HG02610 (cell line): Measurements from ENCODE around the gene ZBED1.
"Not testable (repeated sequence)": the region's sequence is repeated elsewhere in the genome, so short reads cannot be mapped to it uniquely, and the experiment has no call there.

ENCODE experiments used
- ATAC-seq: cut with Tn5 transposase; IDR thresholded peaks from one replicate; pipeline ENCODE4 v1.9.1; 2021; ENCODE audit warnings: mild to moderate bottlenecking, moderate library complexity; ENCODE audit not compliant: unreplicated experiment

Gene ZBED1

DNA sequence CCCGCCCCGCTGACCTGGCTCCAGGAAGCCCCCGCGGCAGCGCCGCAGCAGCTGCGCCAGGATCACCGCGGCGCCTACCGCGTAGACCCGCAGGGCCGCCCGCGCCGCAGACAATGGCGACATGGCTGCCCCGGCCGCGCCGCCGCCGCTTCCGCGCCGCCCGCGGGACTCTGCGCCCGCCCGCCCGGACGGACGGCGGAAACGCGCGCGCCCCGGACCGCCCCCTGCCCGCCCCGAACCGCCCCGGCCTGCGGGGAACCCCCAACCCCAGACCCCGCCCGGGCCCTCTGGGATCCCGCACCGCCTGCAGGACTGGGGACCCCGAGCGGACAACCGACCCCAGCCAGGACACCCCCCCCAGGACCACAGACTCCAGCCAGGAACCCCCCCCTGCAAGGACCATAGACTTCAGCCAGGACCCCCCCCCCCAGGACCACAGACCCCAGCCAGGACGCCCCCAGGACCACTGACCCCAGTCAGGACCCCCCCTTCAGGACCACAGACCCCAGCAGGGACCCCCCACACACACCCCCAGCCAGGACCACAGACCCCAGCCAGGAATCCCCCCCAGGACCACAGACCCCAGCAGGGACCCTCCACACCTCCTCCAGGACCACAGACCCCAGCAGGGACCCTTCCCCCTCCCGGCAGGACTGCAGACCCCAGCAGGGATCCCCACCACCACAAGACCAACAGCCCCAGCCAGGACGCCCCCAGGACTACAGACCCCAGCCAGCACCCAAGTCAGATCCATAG is at the start of gene ZBED1, which contains the start of gene DHRSX:
Gene ZBED1 (minus strand): TSS at position 174 of the 756 bp plus-strand sequence. CDS start 10,257 bp downstream, outside the sequence.
Gene DHRSX (minus strand): TSS at position 174 of the 756 bp plus-strand sequence. CDS start 51 bp downstream, at position 123.
- peak; percentile 57 for ATAC-seq

DNA sequence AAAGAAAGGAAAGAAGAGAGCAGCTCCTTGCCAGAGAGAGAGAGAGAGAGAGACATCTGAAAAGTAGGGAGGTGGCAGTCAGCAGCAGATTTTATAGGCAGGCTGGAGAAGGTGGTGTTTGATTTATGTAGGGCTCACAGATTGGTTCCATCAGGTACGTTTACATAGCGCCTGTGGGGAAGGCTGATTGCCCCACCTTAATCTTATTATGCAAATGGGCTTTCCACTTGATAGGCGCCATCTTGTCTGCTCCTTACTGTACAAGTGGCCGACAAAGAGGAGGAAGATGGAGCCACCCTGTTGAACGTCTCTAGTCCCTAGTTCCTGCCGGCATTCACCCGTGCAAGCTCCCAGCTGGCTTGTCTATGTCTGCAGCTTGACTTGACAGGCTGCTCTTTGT is 49.1 kb upstream of the ZBED1 start:
- no peak for ATAC-seq

DNA sequence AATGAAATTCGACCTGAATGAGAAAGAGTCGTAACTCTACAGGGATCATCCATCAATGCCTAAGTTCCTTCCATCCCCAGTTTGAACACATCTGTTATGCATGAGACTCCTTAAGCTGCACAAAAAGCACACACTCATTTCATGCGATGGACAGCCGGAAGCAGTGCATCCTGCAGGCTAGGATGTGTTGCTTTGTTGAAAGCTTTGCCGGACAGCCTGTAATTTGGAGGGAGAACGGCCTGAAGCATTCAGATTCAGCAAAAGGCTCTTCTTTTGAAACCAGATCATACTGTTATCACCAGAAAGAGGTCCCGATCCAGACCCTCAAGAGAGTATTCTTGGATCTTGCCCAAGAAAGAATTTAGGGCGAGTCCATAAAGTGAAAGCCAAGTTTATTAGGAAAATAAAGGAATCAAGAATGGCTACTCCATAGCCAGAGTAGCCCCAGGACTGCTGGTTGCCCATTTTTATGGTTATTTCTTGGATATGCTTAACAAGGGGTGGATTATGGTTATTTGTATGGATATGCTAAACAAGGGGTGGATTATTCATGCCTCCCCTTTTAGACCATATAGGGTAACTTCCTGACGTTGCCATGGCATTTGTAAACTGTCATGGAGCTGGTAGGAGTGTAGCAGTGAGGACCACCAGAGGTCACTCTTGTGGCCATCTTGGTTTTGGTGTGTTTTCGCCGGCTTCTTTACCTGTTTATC is 48.1 kb upstream of the ZBED1 start:
- no peak for ATAC-seq

DNA sequence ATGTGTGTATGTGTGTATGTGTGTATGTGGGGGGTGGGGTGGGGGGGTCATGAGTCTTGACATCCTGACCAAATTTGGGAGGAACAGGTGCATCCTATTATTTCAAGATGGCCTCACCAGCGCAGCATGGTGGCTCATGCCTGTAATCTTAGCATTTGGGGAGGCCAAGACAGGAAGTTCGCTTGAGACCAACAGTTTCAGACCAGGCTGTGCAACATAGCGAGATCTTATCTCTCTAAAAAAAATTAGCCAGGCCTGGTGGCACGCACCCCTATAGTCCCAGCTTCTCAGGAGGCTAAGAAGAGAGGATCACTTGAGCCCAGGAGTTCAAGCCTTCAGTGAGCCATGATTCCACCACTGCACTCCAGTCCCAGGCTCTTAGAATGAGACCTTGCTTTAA is 47.0 kb upstream of the ZBED1 start:
- ATAC-seq: no peak

DNA sequence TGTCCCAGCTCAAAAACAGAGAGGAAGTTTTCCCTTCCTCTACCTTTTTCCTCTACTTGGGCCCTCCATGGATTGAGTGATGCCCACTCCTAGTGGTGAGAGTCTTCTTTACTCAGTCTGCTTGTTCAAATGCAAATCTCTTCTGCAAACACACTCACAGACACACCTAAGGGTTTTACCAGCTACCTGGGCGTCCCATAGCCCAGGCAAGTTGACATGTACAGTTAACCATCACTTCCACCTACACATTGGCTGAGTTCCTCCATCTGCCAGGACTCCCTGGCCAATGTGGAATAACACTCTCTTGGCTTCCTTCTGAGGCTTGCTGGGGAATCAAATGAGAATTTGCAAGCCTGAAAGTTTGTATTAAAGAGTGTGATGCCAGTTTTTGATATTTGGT is 45.7 kb upstream of the ZBED1 start:
- no peak for ATAC-seq

DNA sequence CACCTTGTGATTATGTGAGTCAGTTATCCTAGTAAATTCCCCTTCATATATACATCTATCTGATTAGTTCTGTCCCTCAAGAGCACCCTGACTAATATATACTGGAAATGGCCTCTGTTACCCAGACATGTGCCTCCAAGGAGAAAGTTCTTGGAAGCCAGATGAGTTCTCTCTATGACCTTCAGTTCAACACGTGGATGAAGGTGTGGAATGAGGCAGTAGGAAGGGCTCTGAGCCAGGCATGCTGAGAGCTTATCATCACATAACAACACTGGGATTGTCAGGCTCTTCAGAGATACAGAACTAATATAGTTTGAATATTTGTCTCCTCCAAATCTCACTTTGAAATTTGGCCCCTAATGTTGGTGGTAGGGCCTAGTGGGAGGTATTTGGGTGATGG is 44.4 kb upstream of the ZBED1 start:
- ATAC-seq: no peak

DNA sequence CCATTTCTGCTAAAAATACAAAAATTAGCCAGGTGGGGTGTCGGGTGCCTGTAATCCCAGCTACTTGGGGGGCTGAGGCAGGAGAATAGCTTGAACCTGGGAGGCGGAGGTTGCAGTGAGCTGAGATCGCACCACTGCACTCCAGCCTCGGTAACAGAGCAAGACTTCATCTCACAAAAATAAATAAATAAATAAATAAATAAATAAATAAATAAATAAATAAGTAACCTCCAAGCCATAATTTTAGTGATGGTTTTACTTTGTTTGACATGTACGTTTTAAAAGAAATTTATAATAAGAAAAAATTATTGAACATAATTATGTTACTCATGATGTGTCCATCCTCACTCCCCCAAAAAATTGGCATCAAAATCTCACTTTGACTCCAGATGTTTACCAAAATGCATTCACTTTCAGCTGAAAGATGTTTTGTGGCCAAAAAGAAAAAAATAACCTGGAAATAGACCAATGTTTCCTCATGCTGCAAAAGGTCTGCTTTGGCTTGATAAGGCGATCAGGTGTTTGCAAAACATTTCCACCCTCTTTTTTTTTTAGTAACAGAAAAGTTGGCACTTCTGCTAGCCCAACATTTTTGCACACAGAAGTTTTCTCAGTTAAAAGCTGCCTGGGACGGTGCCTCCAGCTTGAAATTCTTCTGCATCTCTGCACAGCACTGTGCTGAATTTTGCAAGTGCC is 42.2 kb upstream of the ZBED1 start:
- ATAC-seq: no peak

DNA sequence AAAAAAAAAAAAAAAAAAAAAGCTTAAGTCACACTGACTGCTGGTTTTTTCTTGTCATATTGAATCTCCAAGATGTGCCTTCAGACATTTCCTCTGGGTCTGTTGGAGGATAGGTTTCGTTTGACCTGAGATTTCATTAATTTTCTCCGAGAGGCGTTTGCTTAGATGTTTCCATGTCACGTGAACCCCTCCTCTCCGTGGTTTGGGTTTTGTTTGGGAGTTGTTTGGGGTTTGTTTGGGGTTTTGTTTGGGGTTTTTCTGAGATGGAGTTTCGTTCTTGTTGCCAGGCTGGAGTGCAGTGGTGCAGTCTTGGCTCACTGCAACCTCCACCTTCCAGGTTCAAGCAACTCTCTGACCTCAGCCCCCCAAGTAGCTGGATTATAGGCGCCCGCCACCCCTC is 40.8 kb upstream of the ZBED1 start:
- ATAC-seq: no peak

DNA sequence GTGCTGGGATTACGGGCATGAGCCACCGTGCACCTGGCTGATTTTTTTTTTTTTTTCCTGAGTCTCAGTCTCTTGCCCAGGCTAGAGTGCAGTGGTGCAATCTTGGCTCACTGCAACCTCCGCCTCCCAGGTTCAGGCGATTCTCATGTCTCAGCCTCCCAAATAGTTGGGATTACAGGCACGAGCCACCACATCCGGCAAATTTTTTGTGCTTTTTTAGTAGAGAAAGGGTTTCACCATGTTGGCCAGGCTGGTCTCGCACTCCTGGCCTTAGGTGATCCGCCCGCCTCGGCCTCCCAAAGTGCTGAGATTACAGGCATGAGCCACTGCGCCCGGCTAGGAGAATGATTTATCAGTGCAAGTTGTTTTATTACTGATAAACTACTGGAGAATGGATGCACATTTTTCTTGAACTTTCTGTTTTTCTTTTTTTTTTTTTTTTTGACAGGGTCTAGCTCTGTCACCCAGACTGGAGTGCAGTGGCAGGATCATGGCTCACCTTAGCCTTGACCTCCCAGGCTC is 39.7 kb upstream of the ZBED1 start:
- no peak for ATAC-seq

DNA sequence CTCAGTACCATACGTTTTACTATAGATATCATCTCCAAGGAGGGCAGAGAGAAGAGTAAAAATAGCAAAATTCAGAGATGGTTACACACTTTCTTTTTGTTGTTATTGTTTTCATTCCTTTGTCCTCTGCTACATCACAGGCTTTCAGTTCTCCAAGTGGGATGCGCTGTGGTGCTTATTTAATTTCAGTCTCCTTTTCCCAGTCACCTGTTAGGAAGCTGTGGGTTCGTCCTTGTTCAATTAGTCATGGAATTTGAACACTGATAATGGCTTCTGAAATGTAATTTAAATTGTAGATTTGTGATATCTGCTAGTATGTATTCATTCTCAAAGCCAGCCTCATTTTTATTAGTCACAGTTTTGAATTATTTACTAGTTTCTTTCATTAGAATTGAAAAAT is 38.8 kb upstream of the ZBED1 start:
- ATAC-seq: no peak

DNA sequence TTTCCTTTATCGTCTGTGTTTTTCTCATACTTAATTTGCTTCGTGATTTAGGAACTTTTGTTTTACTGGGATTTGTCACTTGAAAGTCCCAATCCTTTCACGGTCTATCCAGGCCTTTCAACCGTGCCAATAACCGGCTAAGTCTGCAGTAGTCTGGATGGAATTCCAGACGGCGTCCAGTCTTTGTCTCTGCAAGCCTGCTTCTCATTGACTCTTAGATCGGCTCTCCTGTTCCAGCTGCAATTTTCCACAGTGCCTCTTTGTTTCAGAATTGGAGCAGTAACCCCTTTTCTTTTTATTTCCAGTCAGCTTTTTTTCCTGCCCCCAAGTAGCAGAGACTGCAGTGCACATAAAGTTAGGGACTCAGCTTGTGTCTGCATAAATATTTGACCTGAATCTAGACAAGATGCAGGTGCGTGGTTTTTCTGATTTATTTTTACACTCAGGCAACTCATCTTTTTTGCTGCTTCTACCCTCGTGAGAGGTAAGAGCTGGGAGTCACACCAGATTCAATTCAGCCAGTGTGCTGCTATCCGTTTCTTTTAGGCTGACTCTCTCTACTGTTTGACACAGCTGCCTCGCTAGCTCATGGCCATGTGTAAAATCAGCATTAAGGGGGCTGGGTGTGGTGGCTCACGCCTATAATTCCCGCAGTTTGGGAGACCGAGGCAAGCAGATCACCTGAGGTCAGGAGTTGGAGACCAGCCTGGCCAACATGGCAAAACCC is 37.4 kb upstream of the ZBED1 start:
- no peak for ATAC-seq

DNA sequence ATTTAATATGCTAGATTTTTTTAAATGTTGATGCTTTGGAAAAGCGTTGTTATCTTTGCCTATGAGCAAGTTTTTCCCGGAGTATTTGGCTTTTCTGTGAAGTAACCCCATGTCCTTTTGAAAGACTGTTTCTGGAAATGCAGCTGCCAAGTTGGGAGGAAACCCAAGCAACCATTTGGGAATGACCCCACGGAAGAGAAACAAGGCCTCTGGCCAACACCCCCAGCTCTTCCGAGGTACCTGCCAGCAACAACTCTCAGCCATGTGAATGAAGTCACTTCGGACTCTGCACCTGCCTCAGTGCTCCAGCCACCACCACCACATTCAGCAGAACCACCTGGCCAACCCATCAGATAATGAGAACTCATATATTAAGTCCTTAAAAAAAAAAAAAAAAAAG is 36.2 kb upstream of the ZBED1 start:
- no peak for ATAC-seq

DNA sequence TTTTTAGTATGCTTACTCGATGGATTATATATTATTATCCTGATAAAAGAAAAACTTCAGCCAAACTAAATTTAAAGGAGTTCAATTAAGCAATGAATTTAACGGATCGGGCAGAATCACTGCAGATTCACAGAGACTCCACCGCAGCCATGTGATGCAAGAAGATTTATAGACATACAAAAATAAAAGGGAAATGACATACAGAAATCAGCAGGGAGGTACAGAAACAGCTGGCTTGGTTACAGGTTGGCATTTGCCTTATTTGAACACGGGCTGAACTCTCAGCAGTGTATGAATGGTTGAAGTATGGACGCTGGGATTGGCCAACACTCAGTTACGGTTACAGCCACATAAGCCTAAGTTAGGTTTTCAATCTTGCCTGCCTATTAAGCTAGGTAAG is 35.4 kb upstream of the ZBED1 start:
- ATAC-seq: no peak

DNA sequence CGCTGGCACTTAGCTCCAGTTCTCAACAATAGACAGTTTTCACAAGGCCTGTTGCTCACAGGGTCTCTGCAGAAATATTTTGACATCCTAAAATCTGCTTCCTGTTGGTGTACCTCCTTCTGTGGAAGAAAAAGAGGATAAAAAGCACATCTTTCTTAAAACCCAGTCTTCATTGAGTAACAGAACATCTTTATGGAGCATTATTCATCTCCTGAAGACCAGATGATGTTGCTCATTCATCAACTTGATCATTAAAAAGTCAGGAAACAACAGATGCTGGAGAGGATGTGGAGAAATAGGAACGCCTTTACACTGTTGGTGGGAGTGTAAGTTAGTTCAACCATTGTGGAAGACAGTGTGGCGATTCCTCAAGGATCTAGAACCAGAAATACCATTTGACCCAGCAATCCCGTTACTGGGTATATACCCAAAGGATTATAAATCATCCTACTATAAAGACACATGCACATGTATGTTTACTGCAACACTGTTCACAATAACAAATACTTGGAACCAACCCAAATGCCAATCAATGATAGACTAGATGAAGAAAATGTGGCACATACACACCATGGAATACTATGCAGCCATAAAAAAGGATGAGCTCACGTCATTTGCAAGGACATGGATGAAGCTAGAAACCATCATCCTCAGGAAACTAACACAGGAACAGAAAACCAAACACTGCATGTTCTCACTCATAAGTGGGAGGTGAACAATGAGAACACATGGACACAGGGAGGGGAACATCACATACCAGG is 33.7 kb upstream of the ZBED1 start:
- ATAC-seq: not testable (repeated sequence)

DNA sequence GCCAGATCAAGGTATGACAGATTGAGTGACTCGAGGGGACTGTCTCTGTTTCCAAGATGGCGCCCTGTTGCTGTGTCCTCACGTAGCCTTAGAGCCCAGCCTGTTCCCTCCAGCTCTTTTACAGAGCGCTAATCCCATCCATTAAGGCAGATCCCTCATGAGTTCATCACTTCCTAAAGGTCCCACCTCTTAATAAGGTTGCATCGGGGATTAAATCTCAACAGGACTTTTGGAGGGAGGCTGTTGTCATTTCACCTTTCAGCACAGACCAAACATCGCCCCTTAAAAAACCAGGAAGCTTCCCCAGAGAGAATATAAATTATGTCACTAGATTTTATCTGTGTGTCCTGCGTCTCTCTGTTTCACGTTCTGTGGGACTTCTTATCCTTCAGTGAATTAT is 32.6 kb upstream of the ZBED1 start:
- no peak for ATAC-seq

DNA sequence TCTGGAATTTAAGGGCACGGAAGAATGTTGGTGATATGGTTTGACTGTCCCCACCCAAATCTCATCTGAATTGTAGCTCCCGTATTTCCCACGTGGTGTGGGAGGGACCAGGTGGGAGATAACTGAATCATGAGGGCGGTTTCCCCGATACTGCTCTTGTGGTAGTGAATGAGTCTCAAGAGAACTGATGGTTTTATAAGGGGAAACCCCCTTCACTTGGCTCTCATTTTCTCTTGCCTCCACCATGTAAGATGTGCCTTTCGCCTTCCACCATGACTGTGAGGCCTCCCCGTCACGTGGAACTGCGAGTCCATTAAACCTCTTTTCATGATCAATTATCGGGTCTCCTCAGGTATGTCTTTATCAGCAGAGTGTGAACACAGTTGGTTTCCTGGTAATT is 25.6 kb upstream of the ZBED1 start:
- no peak for ATAC-seq

DNA sequence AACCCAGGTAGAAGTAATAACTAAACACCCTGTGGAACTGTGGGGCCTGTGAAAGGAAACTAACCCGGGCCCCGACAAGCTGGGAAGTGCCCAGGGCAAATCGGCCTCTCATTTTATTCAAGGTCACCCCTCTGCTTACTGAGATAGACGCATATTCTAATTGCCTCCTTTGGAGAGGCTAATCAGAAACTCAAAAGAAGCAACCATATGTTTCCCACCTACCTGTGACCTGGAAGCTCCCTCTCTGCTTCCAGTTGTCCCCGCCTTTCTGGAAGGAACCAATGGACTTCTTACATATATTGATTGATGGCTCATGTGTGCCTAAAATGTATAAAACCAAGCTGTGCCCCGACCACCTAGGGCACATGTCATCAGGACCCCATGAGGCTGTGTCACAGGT is 23.1 kb upstream of the ZBED1 start:
- no peak for ATAC-seq

DNA sequence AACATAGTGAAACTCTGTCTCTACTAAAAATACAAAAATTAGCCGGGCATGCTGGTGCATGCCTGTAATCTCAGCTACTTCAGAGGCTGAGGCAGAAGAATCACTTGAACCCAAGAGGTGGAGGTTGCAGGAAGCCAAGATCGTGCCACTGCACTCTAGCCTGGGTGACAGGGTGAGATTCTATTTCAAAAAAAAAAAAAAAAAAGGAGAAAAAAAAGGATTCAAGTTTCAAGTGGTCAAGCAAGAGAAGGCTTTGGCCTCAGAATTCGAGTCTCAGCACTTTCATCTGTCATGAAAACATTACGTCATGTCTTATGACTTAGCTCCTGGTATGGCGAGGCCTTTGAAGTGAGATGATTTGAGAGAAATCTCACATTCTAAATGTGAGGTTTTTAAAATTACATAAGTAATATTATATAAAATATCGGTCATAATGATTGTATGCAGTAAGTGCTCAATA is 21.2 kb upstream of the ZBED1 start:
- peak; percentile 19 for ATAC-seq

DNA sequence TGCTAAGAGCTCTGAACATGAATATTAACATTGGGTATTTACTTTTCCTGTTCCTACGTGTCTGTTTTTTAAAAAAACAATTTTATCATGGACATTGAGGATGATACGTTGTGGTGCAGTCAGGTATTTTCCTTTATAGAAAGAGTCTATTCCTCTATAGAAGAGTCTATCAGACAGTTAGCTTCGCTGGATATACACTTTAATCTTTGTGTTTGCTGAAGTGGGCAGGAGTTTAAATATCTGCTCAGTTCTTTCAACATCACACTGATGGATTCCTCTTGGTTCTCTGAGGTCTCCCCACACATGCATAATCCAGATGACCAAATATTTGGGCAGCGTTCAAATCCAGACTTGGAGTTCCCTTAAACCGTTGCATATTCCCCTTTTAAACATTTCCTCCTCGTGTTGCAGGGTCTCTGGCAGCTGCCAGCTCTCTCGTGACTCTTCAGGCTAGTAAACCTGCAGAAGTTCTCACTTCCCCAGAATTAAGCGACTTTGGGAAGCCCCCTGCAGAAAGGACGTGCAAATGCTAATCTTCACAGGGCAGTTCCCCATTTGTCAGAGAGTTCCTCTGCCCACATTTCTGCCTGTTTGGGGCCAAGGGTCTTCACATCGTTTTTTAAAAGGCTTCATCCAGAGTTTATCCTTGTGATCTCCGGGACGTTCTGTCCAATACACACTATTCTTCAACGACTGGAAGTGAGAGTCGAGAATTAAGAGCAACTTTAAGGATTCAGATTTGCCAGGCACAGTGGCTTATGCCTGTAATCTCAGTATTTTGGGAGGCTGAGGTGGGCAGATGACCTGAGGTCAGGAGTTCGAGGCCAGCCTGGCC is 20.5 kb upstream of the ZBED1 start:
- ATAC-seq: peak; percentile 84
